Ishikawa (cell line): Measurements from ENCODE around the gene MACROD2.

Source experiments
- CEBPB ChIP-seq: IDR thresholded peaks from 2 replicates; pipeline ENCODE4 v1.6.1; 2012
- CREB1 ChIP-seq: IDR thresholded peaks from 2 replicates; pipeline ENCODE4 v1.6.1; 2012; ENCODE audit warnings: low read depth
- EGR1 ChIP-seq: IDR thresholded peaks from 2 replicates; pipeline ENCODE4 v1.6.1; 2012
- EP300 ChIP-seq: IDR thresholded peaks from 2 replicates; pipeline ENCODE4 v1.6.1; 2012; ENCODE audit warnings: borderline replicate concordance
- FOXM1 ChIP-seq: IDR thresholded peaks from 2 replicates; pipeline ENCODE4 v1.6.1; 2012; ENCODE audit warnings: low read depth, borderline replicate concordance
- NFIC ChIP-seq: IDR thresholded peaks from 2 replicates; pipeline ENCODE4 v1.6.1; 2012
- RAD21 ChIP-seq: IDR thresholded peaks from 2 replicates; pipeline ENCODE4 v1.6.1; 2012; ENCODE audit warnings: low read depth
- TAF1 ChIP-seq: IDR thresholded peaks from 2 replicates; pipeline ENCODE4 v1.6.1; 2012; ENCODE audit warnings: low read depth, mild to moderate bottlenecking
- TCF12 ChIP-seq: IDR thresholded peaks from 2 replicates; pipeline ENCODE4 v1.6.1; 2012; ENCODE audit warnings: low read depth
- TEAD4 ChIP-seq: IDR thresholded peaks from 2 replicates; pipeline ENCODE4 v1.6.1; 2012
- YY1 ChIP-seq: IDR thresholded peaks from 2 replicates; pipeline ENCODE4 v1.6.1; 2012; ENCODE audit warnings: low read depth
- ZBTB7A ChIP-seq: IDR thresholded peaks from 2 replicates; pipeline ENCODE4 v1.6.1; 2012; ENCODE audit warnings: low read depth
- TF ChIP-seq, protein P1 (sequence below): IDR thresholded peaks from 2 replicates; pipeline ENCODE4 v1.6.1; 2012
- TF ChIP-seq, protein P2 (sequence below): IDR thresholded peaks from 2 replicates; pipeline ENCODE4 v1.6.1; 2012
- TF ChIP-seq, protein P3 (sequence below): IDR thresholded peaks from 2 replicates; pipeline ENCODE4 v1.6.1; 2012; ENCODE audit warnings: low read depth, mild to moderate bottlenecking

MACROD2 gene

DNA sequence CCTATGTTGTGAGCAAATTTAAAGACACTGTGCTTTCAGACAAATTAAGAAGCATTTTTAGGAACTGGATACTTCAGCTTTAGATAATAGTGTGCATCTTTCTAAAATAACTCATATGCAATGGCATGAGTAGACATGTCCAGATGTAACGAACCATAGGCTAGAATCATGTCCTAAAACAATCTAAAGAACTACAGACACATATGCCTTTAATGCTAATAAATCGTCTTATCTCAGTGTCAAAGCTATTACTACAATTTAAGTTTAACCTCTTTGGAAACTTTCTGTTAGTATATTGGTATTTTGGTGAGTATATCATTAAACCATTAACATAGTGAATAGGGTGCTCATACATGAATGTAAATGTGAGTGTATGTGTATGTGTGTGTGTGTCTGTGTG lies 1250.6 kb downstream of the MACROD2 start:
- TF ChIP-seq, protein P1, sequence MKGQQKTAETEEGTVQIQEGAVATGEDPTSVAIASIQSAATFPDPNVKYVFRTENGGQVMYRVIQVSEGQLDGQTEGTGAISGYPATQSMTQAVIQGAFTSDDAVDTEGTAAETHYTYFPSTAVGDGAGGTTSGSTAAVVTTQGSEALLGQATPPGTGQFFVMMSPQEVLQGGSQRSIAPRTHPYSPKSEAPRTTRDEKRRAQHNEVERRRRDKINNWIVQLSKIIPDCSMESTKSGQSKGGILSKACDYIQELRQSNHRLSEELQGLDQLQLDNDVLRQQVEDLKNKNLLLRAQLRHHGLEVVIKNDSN, result no peak
- TF ChIP-seq ZBTB7A, result no peak
- TF ChIP-seq CEBPB, result no peak
- TF ChIP-seq, protein P2, sequence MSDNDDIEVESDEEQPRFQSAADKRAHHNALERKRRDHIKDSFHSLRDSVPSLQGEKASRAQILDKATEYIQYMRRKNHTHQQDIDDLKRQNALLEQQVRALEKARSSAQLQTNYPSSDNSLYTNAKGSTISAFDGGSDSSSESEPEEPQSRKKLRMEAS, result no peak
- no peak for TF ChIP-seq TCF12
- no peak for TF ChIP-seq NFIC
- no peak for TF ChIP-seq FOXM1
- TF ChIP-seq RAD21, result no peak
- no peak for TF ChIP-seq TEAD4
- no peak for TF ChIP-seq CREB1
- TF ChIP-seq YY1, result no peak
- TF ChIP-seq, protein P3, sequence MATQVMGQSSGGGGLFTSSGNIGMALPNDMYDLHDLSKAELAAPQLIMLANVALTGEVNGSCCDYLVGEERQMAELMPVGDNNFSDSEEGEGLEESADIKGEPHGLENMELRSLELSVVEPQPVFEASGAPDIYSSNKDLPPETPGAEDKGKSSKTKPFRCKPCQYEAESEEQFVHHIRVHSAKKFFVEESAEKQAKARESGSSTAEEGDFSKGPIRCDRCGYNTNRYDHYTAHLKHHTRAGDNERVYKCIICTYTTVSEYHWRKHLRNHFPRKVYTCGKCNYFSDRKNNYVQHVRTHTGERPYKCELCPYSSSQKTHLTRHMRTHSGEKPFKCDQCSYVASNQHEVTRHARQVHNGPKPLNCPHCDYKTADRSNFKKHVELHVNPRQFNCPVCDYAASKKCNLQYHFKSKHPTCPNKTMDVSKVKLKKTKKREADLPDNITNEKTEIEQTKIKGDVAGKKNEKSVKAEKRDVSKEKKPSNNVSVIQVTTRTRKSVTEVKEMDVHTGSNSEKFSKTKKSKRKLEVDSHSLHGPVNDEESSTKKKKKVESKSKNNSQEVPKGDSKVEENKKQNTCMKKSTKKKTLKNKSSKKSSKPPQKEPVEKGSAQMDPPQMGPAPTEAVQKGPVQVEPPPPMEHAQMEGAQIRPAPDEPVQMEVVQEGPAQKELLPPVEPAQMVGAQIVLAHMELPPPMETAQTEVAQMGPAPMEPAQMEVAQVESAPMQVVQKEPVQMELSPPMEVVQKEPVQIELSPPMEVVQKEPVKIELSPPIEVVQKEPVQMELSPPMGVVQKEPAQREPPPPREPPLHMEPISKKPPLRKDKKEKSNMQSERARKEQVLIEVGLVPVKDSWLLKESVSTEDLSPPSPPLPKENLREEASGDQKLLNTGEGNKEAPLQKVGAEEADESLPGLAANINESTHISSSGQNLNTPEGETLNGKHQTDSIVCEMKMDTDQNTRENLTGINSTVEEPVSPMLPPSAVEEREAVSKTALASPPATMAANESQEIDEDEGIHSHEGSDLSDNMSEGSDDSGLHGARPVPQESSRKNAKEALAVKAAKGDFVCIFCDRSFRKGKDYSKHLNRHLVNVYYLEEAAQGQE, result no peak

DNA sequence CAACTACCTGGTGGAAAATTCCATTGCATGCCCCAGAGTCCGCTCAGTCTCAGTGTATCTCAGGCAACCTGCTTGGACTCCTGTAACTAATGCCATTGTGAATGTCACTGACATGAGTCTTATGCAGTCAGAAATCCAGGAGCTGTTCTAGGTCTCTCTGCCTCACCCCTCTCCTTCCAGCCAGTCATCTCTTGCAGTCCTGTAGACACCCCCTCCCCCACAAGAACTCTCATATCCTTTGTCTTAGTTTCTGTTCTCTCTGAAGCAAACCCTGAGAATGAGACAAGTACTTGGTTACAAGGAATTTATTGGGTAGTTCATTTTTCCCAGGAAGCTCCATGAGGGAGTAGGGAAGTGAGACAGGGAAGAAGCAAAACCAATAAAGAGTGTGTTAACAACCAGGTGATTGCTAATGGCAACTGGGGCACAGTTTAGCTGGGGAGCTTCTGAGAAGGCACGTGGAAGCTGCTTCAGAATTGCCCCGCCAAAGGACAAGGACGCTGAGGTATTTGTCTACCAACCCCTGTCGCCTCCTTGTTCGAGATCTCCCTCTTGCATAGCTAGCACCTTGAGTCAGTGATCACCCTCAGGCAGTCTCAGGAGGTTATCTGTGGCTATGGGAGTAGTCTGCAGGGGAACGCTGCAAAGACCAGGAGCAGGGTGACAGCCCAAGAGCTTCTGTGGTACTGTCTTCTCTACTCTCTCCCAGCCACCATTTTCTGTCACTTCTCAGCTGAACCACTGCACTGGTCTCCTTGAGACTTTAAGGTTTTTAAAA lies 1253.5 kb downstream of the MACROD2 start:
- TF ChIP-seq CREB1 (no peak), EGR1 (no peak), TAF1 (no peak)
- TF ChIP-seq, protein P1, result no peak

DNA sequence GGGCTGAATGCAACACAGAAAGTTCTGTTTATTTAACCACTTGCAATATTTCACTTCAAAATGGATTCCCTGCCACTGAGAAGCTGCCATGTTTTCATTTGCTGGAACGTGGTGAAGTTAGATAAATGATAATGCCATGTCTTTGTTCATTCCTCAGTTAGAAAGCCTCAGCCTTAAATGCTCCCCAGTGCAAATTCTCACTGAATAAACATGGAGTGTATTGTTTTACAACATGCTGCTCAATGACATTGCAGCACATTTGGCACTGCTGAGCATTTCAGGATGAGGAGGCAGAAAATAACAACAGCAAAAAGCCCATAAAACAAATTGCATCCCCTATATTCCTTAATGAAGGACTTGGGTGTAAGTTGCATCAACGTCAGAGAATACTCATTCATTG lies 1255.9 kb downstream of the MACROD2 start:
- no peak for TF ChIP-seq CEBPB
- TF ChIP-seq EP300, result no peak
- TF ChIP-seq TCF12, result no peak
- TF ChIP-seq ZBTB7A, result no peak
- TF ChIP-seq FOXM1, result no peak
- TF ChIP-seq, protein P1, result no peak
- TF ChIP-seq RAD21, result no peak
- TF ChIP-seq CREB1, result no peak
- TF ChIP-seq, protein P3, result no peak
- no peak for TF ChIP-seq TEAD4
- no peak for TF ChIP-seq EGR1

DNA sequence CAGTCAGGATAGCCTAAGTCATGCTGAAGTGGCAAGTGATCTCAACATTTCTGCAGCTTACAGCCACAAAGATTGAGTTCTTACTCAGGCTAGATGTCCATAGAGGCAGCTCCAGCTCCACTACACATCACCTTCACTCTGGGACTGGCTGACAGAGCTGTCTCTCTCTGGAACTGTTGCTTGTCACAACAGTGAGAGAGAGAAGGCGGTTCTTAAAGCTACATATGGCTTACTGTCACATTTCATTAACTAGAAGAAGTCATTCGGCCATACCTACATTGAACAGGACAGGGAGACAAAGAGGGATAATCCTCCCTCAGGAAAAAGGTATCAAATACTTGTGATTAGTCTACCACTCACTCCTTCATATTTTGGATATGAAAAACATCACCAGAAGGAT lies 1257.0 kb downstream of the MACROD2 start:
- TF ChIP-seq CEBPB (no peak), RAD21 (no peak), TAF1 (no peak)
- TF ChIP-seq, protein P3, result no peak
- TF ChIP-seq, protein P1, result no peak
